ENCODE data around the gene ADAM23.
"Not testable (repeated sequence)": the region's sequence is repeated elsewhere in the genome, so short reads cannot be mapped to it uniquely, and the experiment has no call there.

The ADAM23 gene

GRCh38 chr2:206442833-206443734 lies at the start of gene ADAM23:
Gene ADAM23 (plus strand): TSS chr2:206443532. CDS start chr2:206443867, 335 bp downstream.
- H3K9me3 ChIP-seq (replicated peaks in 1 of 11): no peaks in the 10 kb centered on the region
- H3K4me1 ChIP-seq: peaks cover 11 to 29% (median 19%) of the 10 kb centered on the region in 10 experiments; a peak in 19 of 20 replicates
- no peaks in the 10 kb centered on the region for H3K36me3 ChIP-seq
- H3K27me3 ChIP-seq: peaks cover 21 to 56% (median 49%) of the 10 kb centered on the region in 11 experiments
- peak within 1 kb of the TSS in 10 of 11 experiments; percentile 21 to 77 (median 42); a peak in 16 of 22 replicates for H3K27ac ChIP-seq
- H4K20me1 ChIP-seq: peaks cover 0 to 3% (median 0%) of the 10 kb centered on the region in 11 experiments; a peak in 2 of 22 replicates
- no peak for TF ChIP-seq Cebpa-rat (IDR thresholded peaks at IDR 0.05)
- peak within 1 kb of the TSS; percentile 58 to 82 (median 74) for H3K4me3 ChIP-seq
- H3K9ac ChIP-seq: peak within 1 kb of the TSS; percentile 55 to 83 (median 77)
- H3K4me2 ChIP-seq: peak within 1 kb of the TSS; percentile 84 to 100 (median 97)

- H3K4me3 ChIP-seq: no peak overlapping the region
- no peaks in the 10 kb centered on the region for H3K27me3 ChIP-seq
- peaks cover 9 to 18% (median 12%) of the 10 kb centered on the region in 11 experiments; a peak in 21 of 22 replicates for H3K9me3 ChIP-seq (replicated peaks in 1 of 11)
- TF ChIP-seq Cebpa-rat (IDR thresholded peaks at IDR 0.05): no peak
- H3K27ac ChIP-seq: no peak overlapping the region
- no peak overlapping the region for H3K9ac ChIP-seq
- no peaks in the 10 kb centered on the region for H4K20me1 ChIP-seq
- no peaks in the 10 kb centered on the region for H3K36me3 ChIP-seq
- H3K4me2 ChIP-seq: peak overlapping the region in 2 of 11 experiments; percentile 13 to 31; a peak in 1 of 22 replicates
- peaks cover 0 to 10% (median 0%) of the 10 kb centered on the region in 10 experiments; a peak in 5 of 20 replicates for H3K4me1 ChIP-seq
These were observed 47.1 kb upstream of the ADAM23 start for GRCh38 chr2:206396211-206396610.

GRCh38 chr2:206402956-206403569 lies 40.3 kb upstream of the ADAM23 start:
- H3K27ac ChIP-seq; H3K4me3 ChIP-seq; H3K9me3 ChIP-seq (replicated peaks in 1 of 11); H3K27me3 ChIP-seq; H3K36me3 ChIP-seq; H3K4me2 ChIP-seq; H3K4me1 ChIP-seq; H3K9ac ChIP-seq; H4K20me1 ChIP-seq: not testable (repeated sequence)

- H3K4me2 ChIP-seq: peak overlapping the region in 1 of 11 experiments; percentile 22; a peak in 1 of 22 replicates
- peaks cover 0 to 13% (median 0%) of the 10 kb centered on the region in 10 experiments; a peak in 4 of 20 replicates for H3K4me1 ChIP-seq
- H3K4me3 ChIP-seq: no peak overlapping the region
- H4K20me1 ChIP-seq: no peaks in the 10 kb centered on the region
- H3K9ac ChIP-seq: no peak overlapping the region
- no peak overlapping the region for H3K27ac ChIP-seq
- TF ChIP-seq Cebpa-rat (IDR thresholded peaks at IDR 0.05): no peak
- H3K9me3 ChIP-seq (replicated peaks in 1 of 11): peaks cover 7 to 15% (median 12%) of the 10 kb centered on the region in 11 experiments
- H3K36me3 ChIP-seq: no peaks in the 10 kb centered on the region
- no peaks in the 10 kb centered on the region for H3K27me3 ChIP-seq
These were observed 34.7 kb upstream of the ADAM23 start for GRCh38 chr2:206408323-206409320.

GRCh38 chr2:206410714-206411113 lies 32.6 kb upstream of the ADAM23 start:
- no peak for TF ChIP-seq Cebpa-rat (IDR thresholded peaks at IDR 0.05)
- H3K4me1 ChIP-seq: peaks cover 0 to 13% (median 0%) of the 10 kb centered on the region in 10 experiments; a peak in 4 of 20 replicates

GRCh38 chr2:206415618-206416243 lies 27.6 kb upstream of the ADAM23 start:
- no peak for TF ChIP-seq Cebpa-rat (IDR thresholded peaks at IDR 0.05)
- Histone ChIP-seq H4K20me1 (no peaks in the 10 kb centered on the region), H3K27ac (no peak overlapping the region), H3K4me3 (no peak overlapping the region), H3K9me3 (replicated peaks in 1 of 11) (peaks cover 17 to 30% (median 21%) of the 10 kb centered on the region in 11 experiments), H3K36me3 (0 out of 22 replicates have a peak, but pooled peaks cover 0 to 7% (median 0%) of the 10 kb centered on the region in 11 experiments), H3K9ac (no peak overlapping the region), H3K4me2 (no peak overlapping the region), H3K27me3 (no peaks in the 10 kb centered on the region), H3K4me1 (no peaks in the 10 kb centered on the region)

More at GRCh38 chr2:206410714-206411113, 32.6 kb upstream of the ADAM23 start:
- H3K36me3 ChIP-seq: no peaks in the 10 kb centered on the region
- H3K27ac ChIP-seq: no peak overlapping the region
- H3K4me3 ChIP-seq: no peak overlapping the region
- H3K9ac ChIP-seq: no peak overlapping the region
- no peaks in the 10 kb centered on the region for H4K20me1 ChIP-seq
- H3K4me2 ChIP-seq: no peak overlapping the region
- peaks cover 7 to 15% (median 12%) of the 10 kb centered on the region in 11 experiments for H3K9me3 ChIP-seq (replicated peaks in 1 of 11)
- H3K27me3 ChIP-seq: no peaks in the 10 kb centered on the region

GRCh38 chr2:206418968-206419367 lies 24.4 kb upstream of the ADAM23 start:
- Histone ChIP-seq H3K9me3 (replicated peaks in 1 of 11) (peaks cover 14 to 24% (median 16%) of the 10 kb centered on the region in 11 experiments), H3K4me3 (no peak overlapping the region), H3K9ac (no peak overlapping the region), H3K4me2 (no peak overlapping the region), H3K4me1 (no peaks in the 10 kb centered on the region), H4K20me1 (no peaks in the 10 kb centered on the region), H3K36me3 (0 out of 22 replicates have a peak, but pooled peaks cover 0 to 7% (median 0%) of the 10 kb centered on the region in 11 experiments), H3K27me3 (no peaks in the 10 kb centered on the region), H3K27ac (no peak overlapping the region)
- TF ChIP-seq Cebpa-rat (IDR thresholded peaks at IDR 0.05): no peak

- H3K9me3 ChIP-seq (replicated peaks in 1 of 11): peaks cover 14 to 24% (median 16%) of the 10 kb centered on the region in 11 experiments
- no peaks in the 10 kb centered on the region for H4K20me1 ChIP-seq
- no peaks in the 10 kb centered on the region for H3K27me3 ChIP-seq
- H3K27ac ChIP-seq: no peak overlapping the region
- H3K36me3 ChIP-seq: 0 out of 22 replicates have a peak, but pooled peaks cover 0 to 7% (median 0%) of the 10 kb centered on the region in 11 experiments
- no peaks in the 10 kb centered on the region for H3K4me1 ChIP-seq
- no peak overlapping the region for H3K9ac ChIP-seq
- no peak for TF ChIP-seq Cebpa-rat (IDR thresholded peaks at IDR 0.05)
- H3K4me2 ChIP-seq: no peak overlapping the region
- no peak overlapping the region for H3K4me3 ChIP-seq
These were observed 22.6 kb upstream of the ADAM23 start for GRCh38 chr2:206420721-206421120.
